GM13977 (cell line): ENCODE data around the gene OR51B2.
"Not testable (repeated sequence)": the region's sequence is repeated elsewhere in the genome, so short reads cannot be mapped to it uniquely, and the experiment has no call there.

ENCODE experiments used
- DNase-seq: peaks from one replicate; pipeline ENCODE4 v3.0.0; 2012; ENCODE audit warnings: low spot score
- in situ Hi-C: fragments of 300-500 bp; cut with MboI; formaldehyde crosslinking; loops from one replicate; pipeline ENCODE4 v1.12.0; 2022; ENCODE audit warnings: low sequenced_read_pairs, low pct_unique_long_range_greater_than_20kb, mixed read lengths, inconsistent platforms; ENCODE audit not compliant: unreplicated experiment
- TF ChIP-seq, protein P1 (sequence below): IDR thresholded peaks from 2 replicates; pipeline ENCODE4 v1.5.1; 2012; ENCODE audit warnings: mild to moderate bottlenecking, control low read depth; ENCODE audit not compliant: insufficient read depth; ENCODE audit errors: extremely low read depth, missing control alignments

OR51B2 gene, protein sequence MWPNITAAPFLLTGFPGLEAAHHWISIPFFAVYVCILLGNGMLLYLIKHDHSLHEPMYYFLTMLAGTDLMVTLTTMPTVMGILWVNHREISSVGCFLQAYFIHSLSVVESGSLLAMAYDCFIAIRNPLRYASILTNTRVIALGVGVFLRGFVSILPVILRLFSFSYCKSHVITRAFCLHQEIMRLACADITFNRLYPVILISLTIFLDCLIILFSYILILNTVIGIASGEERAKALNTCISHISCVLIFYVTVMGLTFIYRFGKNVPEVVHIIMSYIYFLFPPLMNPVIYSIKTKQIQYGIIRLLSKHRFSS

DNA sequence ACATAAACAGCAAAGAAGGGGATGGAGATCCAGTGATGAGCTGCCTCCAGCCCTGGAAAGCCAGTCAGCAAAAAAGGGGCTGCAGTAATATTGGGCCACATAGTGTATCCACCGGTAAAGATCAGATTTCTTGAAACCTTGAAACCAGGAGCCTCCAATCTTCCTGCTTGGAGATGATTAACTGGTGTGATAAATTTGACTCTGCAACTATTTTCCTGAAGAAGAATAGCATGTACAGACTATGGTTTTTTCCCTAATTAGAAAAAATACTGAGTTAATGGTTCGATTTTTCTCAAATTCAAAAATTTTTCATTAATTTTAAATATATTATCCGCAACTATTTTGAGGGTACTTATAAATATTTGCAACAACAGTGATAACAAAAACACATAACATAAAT lies at the start of gene OR51B2:
OR51B2 (minus strand) TSS at position 101 of the 400 bp plus-strand sequence; CDS start at position 101, 0 bp downstream.
- TF ChIP-seq, protein P1, sequence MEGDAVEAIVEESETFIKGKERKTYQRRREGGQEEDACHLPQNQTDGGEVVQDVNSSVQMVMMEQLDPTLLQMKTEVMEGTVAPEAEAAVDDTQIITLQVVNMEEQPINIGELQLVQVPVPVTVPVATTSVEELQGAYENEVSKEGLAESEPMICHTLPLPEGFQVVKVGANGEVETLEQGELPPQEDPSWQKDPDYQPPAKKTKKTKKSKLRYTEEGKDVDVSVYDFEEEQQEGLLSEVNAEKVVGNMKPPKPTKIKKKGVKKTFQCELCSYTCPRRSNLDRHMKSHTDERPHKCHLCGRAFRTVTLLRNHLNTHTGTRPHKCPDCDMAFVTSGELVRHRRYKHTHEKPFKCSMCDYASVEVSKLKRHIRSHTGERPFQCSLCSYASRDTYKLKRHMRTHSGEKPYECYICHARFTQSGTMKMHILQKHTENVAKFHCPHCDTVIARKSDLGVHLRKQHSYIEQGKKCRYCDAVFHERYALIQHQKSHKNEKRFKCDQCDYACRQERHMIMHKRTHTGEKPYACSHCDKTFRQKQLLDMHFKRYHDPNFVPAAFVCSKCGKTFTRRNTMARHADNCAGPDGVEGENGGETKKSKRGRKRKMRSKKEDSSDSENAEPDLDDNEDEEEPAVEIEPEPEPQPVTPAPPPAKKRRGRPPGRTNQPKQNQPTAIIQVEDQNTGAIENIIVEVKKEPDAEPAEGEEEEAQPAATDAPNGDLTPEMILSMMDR: no peak
- DNase-seq: no peak

DNA sequence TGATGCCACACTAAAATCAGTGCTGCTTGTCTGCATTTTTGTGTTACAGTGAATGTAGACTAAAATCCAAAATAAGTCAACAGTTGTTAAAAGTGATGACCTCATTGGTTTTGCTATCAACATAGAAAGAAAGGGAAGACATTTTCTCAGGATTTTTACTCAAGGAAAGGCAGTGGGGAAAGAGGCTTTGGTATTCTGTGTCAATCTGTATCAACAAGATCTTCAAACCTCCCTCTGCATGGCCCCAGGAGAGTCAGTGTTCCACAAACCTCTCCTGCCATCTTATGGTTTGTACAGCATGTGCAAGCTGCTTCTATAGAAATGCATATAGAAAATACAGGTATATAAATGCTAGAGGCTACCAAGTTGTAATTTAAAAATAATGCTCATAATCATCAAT lies 45.7 kb upstream of the OR51B2 start:
- in situ Hi-C loops: loop anchor here (10.0 kb wide), 1 partner anchor 165 kb away; the partner anchor contains the start of gene OR51V1
- DNase-seq: peak; percentile 14
- TF ChIP-seq, protein P1: peak; percentile 50

More for the DNA sequence above, at the start of gene OR51B2:
- in situ Hi-C loops: no loop called here

DNA sequence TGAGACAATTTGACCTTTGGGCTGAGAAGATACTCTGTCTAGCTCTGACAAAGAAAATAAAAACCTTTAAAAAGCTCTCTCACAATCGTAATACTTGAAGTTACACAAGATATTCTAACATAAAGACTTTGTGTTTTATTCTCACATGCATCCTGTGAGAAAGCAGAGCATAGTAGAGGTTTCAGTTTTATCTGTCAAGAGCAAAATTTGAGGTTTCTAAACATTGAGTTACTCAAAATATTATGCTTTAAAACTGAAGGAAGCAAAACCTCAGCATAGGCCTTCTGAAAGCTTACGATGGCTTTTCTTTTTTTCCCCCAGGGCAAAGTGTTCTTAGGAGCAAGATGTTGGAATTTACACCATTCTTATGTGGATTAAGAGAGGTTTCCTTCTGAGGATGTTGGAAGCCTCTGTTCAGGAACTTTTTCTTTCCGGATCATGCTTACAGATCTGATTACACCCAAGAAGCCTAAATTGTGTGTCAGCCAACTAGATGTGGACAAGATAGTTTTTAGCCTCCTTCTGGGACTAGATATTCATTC lies 44.5 kb upstream of the OR51B2 start:
- in situ Hi-C loops: no loop called here
- no peak for DNase-seq
- TF ChIP-seq, protein P1: no peak

DNA sequence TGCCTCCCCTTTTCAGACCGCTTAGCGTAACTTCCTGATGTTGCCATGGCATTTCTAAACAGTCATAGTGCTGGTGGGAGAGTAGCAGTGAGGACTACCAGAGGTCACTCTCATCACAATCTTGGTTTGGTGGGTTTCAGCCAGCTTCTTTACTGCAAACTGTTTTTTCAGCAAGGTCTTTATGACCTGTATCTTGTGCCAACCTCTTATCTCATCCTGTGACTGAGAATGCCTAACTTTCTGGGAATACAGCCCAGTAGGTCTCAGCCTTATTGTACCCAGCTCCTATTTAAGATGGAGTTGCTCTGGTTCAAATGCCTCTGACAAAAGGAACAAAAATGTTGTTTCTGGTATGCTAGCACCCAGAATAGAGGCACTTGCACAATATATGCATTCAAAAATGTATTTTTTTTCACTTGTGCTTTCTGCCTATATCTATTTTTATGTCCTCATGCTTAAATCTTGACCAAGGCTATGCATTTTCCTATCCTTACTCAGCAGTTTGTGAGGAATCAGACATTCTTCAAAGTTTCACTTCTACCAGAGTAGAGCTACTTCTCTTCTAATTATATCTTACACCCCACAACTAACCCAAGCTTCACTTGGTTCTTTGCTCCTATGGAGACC lies 43.5 kb upstream of the OR51B2 start:
- no peak for DNase-seq
- TF ChIP-seq, protein P1: no peak
- in situ Hi-C loops: no loop called here

DNA sequence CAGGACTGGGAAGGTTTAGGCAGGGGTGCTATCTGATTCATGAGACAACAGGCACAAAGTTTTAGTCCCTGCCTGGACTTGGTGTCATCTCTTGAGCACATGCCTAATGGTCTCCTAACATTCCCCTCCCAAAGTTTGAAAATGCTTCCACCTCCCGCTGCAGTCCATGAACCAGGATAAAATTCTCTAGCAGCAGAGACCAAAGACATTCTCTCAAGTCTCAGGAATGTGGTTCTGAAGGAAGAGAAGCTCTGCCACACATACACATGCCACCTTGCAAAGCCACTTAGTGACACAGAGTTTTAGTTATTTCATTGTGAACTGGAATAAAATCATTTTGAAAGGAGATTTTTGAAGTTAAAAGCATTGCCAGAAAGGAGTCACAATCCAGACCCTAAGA lies 42.8 kb upstream of the OR51B2 start:
- TF ChIP-seq, protein P1: no peak
- no peak for DNase-seq
- in situ Hi-C loops: no loop called here

DNA sequence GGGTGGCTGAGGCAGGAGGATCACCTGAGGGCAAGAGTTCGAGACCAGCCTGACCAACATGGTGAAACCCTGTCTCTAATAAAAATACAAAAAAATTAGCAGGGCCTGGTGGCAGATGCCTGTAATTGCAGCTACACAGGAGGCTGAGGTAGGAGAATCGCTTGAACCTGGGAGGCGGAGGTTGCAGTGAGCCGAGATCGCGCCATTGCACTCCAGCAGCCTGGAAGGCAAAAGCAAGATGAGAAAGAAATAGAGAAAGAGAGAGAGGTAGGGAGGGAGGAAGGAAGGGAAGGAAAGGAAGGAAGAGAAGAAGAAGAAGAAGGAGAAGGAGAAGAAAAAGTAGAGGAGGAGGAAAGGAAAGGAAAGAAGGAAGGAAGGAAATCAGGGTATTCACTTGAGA lies 42.3 kb upstream of the OR51B2 start:
- in situ Hi-C loops, DNase-seq: not testable (repeated sequence)

DNA sequence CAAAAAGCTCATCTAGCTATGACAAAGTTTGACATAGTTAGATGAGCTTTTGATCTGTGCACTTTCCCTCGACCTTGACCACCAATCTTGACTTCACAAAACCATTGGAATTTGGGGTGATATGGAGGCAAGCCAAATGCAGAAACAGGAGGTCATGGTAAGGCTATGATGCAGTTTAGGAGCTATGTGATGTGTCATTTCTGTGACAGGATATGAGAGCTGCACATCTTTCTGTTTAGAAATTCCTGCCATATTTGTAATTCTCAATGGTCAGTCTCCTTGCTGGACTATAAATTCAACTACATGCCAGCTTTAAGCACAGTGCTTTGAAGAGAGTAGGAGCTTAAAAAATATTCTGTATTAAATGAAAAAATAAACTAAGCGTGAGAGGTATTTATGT lies 40.1 kb upstream of the OR51B2 start:
- no peak for DNase-seq
- TF ChIP-seq, protein P1: no peak
- in situ Hi-C loops: no loop called here
